Nephron progenitor cell (in vitro differentiated cells): ENCODE measurements around the gene SHMT1.
"Not testable (repeated sequence)": the region's sequence is repeated elsewhere in the genome, so short reads cannot be mapped to it uniquely, and the experiment has no call there.

Experiments
- DNase-seq: peaks from one replicate; pipeline ENCODE4 v3.0.0; 2021
- H3K27ac Mint-ChIP-seq: 2 replicates; pipeline ENCODE4 v1.8.0; 2021; ENCODE audit warnings: mild to moderate bottlenecking, moderate library complexity, mixed read lengths
- H3K27me3 Mint-ChIP-seq: 2 replicates; pipeline ENCODE4 v1.8.0; 2021; ENCODE audit warnings: mild to moderate bottlenecking, low read depth, mixed read lengths; ENCODE audit not compliant: poor library complexity
- H3K36me3 Mint-ChIP-seq: 2 replicates; pipeline ENCODE4 v1.8.0; 2021; ENCODE audit warnings: low read depth, mixed read lengths
- H3K4me1 Mint-ChIP-seq: 2 replicates; pipeline ENCODE4 v1.8.0; 2021; ENCODE audit warnings: mixed read lengths
- H3K4me3 Mint-ChIP-seq: 2 replicates; pipeline ENCODE4 v1.8.0; 2021; ENCODE audit warnings: mild to moderate bottlenecking, moderate library complexity, mixed read lengths
- H3K9me3 Mint-ChIP-seq: 2 replicates; pipeline ENCODE4 v1.8.0; 2021; ENCODE audit warnings: mild to moderate bottlenecking, moderate library complexity, mixed read lengths
- TF ChIP-seq, protein P1 (sequence below): fragments of 200-600 bp; sonication (generic); IDR thresholded peaks from 2 replicates; pipeline ENCODE4 v1.5.0; 2021; ENCODE audit warnings: antibody characterized with exemption

Gene SHMT1

GRCh38 chr17:18363101-18364049 lies at the start of gene SHMT1:
TSS of gene SHMT1 (minus strand) at chr17:18363550. CDS start at chr17:18355981, 7,569 bp downstream.
- DNase-seq, result peak; percentile 92
- H3K9me3 Mint-ChIP-seq, result peaks cover 3% of the 10 kb centered on the region
- H3K36me3 Mint-ChIP-seq, result peaks cover 15% of the 10 kb centered on the region
- TF ChIP-seq, protein P1, sequence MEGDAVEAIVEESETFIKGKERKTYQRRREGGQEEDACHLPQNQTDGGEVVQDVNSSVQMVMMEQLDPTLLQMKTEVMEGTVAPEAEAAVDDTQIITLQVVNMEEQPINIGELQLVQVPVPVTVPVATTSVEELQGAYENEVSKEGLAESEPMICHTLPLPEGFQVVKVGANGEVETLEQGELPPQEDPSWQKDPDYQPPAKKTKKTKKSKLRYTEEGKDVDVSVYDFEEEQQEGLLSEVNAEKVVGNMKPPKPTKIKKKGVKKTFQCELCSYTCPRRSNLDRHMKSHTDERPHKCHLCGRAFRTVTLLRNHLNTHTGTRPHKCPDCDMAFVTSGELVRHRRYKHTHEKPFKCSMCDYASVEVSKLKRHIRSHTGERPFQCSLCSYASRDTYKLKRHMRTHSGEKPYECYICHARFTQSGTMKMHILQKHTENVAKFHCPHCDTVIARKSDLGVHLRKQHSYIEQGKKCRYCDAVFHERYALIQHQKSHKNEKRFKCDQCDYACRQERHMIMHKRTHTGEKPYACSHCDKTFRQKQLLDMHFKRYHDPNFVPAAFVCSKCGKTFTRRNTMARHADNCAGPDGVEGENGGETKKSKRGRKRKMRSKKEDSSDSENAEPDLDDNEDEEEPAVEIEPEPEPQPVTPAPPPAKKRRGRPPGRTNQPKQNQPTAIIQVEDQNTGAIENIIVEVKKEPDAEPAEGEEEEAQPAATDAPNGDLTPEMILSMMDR, result no peak
- peaks cover 22% of the 10 kb centered on the region for H3K4me1 Mint-ChIP-seq
- peak within 1 kb of the TSS; percentile 88 for H3K4me3 Mint-ChIP-seq
- H3K27ac Mint-ChIP-seq, result no peak within 1 kb of the TSS
- H3K27me3 Mint-ChIP-seq, result peaks cover 6% of the 10 kb centered on the region

- not testable (repeated sequence) for H3K4me3 Mint-ChIP-seq, H3K27ac Mint-ChIP-seq, H3K9me3 Mint-ChIP-seq, H3K36me3 Mint-ChIP-seq, H3K27me3 Mint-ChIP-seq, DNase-seq
- peaks cover 38% of the 10 kb centered on the region for H3K4me1 Mint-ChIP-seq
These were observed 48.7 kb upstream of the SHMT1 start for GRCh38 chr17:18412001-18412538.

GRCh38 chr17:18411377-18411864 lies 48.1 kb upstream of the SHMT1 start:
- H3K36me3 Mint-ChIP-seq, H3K27me3 Mint-ChIP-seq, H3K9me3 Mint-ChIP-seq: not testable (repeated sequence)
- Mint-ChIP-seq H3K27ac (peak overlapping the region; percentile 94), H3K4me1 (peaks cover 34% of the 10 kb centered on the region), H3K4me3 (peak overlapping the region; percentile 94)
- DNase-seq, result peak; percentile 16

GRCh38 chr17:18410736-18411135 lies 47.4 kb upstream of the SHMT1 start:
- DNase-seq, result not testable (repeated sequence)

DNA sequence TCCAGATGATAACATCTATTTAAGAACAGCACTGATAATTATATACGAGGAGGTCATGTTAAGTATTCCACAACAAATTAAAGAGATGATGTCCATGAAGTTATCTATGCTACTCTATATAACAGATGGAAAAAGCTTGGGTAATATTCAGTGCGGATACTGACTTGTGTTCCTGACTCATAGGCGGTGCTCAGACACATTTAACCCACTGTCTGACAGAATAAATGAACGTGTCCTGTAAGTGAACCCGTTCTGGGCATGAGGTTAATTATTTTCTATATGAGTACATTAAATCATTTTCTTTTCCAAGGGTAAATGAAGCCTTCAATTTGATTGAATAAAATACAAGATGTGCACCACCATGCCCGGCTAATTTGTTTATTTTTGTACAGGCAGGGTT lies 46.0 kb upstream of the SHMT1 start:
- not testable (repeated sequence) for H3K27me3 Mint-ChIP-seq, H3K36me3 Mint-ChIP-seq, H3K27ac Mint-ChIP-seq, DNase-seq, H3K9me3 Mint-ChIP-seq
- Mint-ChIP-seq H3K4me1 (peaks cover 31% of the 10 kb centered on the region), H3K4me3 (peak overlapping the region; percentile 71)

More at GRCh38 chr17:18410736-18411135, 47.4 kb upstream of the SHMT1 start:
- H3K9me3 Mint-ChIP-seq, H3K27me3 Mint-ChIP-seq, H3K36me3 Mint-ChIP-seq: not testable (repeated sequence)
- peaks cover 34% of the 10 kb centered on the region for H3K4me1 Mint-ChIP-seq
- H3K4me3 Mint-ChIP-seq, result peak overlapping the region; percentile 94
- H3K27ac Mint-ChIP-seq, result peak overlapping the region; percentile 97

GRCh38 chr17:18408906-18409305 lies 45.6 kb upstream of the SHMT1 start:
- Mint-ChIP-seq H3K4me3 (peak overlapping the region; percentile 71), H3K4me1 (peaks cover 29% of the 10 kb centered on the region)
- not testable (repeated sequence) for H3K9me3 Mint-ChIP-seq, DNase-seq, H3K27ac Mint-ChIP-seq, H3K36me3 Mint-ChIP-seq, H3K27me3 Mint-ChIP-seq

DNA sequence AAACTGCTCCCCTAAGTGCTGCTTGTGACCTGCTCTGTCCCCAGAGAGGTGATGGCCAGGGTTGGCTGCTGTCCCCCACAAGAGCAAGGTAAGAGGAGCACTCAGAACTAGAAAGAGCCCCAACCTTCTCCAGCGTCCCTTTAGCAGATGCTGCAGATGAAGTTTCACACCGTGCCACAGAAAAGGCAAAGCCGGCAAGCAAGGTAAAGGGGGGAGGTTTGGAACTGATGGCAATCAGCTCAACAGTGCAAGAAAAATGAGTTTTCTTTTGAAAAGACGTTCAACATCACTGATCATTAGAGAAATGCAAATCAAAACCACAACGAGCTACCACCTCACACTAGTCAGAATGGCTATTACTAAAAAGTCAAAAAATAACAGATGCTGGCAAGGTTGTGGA lies 40.3 kb upstream of the SHMT1 start:
- not testable (repeated sequence) for H3K9me3 Mint-ChIP-seq, DNase-seq, H3K36me3 Mint-ChIP-seq, H3K27me3 Mint-ChIP-seq, H3K27ac Mint-ChIP-seq, H3K4me3 Mint-ChIP-seq, H3K4me1 Mint-ChIP-seq

- DNase-seq, H3K27ac Mint-ChIP-seq, H3K4me3 Mint-ChIP-seq, H3K36me3 Mint-ChIP-seq, H3K27me3 Mint-ChIP-seq, H3K4me1 Mint-ChIP-seq, H3K9me3 Mint-ChIP-seq: not testable (repeated sequence)
These were observed 39.8 kb upstream of the SHMT1 start for GRCh38 chr17:18403166-18403565.

GRCh38 chr17:18401872-18402590 lies 38.7 kb upstream of the SHMT1 start:
- H3K4me1 Mint-ChIP-seq, H3K9me3 Mint-ChIP-seq, DNase-seq, H3K4me3 Mint-ChIP-seq, H3K27me3 Mint-ChIP-seq, H3K27ac Mint-ChIP-seq, H3K36me3 Mint-ChIP-seq: not testable (repeated sequence)

DNA sequence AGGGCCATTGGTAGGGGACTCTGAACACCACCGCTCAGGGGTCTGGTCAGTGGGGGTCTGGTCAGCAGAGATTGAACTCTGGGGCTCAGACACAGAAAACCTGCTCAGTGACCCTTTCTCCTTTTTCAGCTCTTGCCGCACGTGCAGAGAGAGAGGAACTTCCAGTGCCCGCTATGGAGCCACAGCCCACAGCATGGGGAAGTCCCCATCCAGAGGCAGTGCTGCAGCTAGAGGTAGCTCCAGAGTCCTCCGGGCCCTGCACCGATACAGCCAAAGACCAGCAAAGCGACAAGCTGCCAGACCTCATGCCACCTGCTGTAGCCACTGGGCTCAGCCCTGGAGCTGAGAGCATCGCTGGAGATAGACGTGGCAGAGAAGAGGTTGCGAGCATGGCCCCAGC lies 25.4 kb upstream of the SHMT1 start:
- not testable (repeated sequence) for H3K27ac Mint-ChIP-seq

GRCh38 chr17:18388266-18388665 lies 24.9 kb upstream of the SHMT1 start:
- not testable (repeated sequence) for H3K4me3 Mint-ChIP-seq, H3K27ac Mint-ChIP-seq, DNase-seq, H3K36me3 Mint-ChIP-seq, H3K4me1 Mint-ChIP-seq, H3K9me3 Mint-ChIP-seq, H3K27me3 Mint-ChIP-seq

More for the DNA sequence above, 25.4 kb upstream of the SHMT1 start:
- not testable (repeated sequence) for H3K9me3 Mint-ChIP-seq, H3K36me3 Mint-ChIP-seq, H3K27me3 Mint-ChIP-seq, H3K4me3 Mint-ChIP-seq, H3K4me1 Mint-ChIP-seq, DNase-seq

DNA sequence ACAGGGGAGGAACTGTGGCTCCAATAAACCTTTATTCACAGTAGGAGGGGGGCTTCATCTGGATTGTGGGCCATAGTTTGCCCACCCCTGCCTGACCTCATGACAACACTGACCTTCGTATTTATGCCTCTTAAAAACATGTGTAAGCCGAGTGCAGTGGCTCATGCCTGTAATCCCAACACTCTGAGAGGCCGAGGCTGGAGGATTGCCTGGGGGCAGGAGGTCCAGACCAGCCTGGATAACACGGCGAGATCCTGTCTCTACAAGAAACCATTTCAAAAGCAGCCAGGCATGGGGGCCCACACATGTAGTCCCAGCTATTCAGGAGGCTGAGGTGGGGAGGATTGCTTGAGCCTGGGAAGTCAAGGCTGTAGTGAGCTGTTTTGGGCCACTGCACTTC lies 24.2 kb upstream of the SHMT1 start:
- not testable (repeated sequence) for H3K9me3 Mint-ChIP-seq, H3K4me3 Mint-ChIP-seq, H3K27me3 Mint-ChIP-seq, DNase-seq, H3K4me1 Mint-ChIP-seq, H3K36me3 Mint-ChIP-seq, H3K27ac Mint-ChIP-seq

GRCh38 chr17:18384271-18384670 lies 20.9 kb upstream of the SHMT1 start:
- not testable (repeated sequence) for H3K27me3 Mint-ChIP-seq, H3K36me3 Mint-ChIP-seq, H3K4me3 Mint-ChIP-seq, H3K9me3 Mint-ChIP-seq, DNase-seq, H3K4me1 Mint-ChIP-seq, H3K27ac Mint-ChIP-seq
